ENCODE results near the gene SEZ6L. TPM values are rescaled to one million over a fixed set of nuclear protein-coding genes. Genes with fewer than 3 reads are reported as not detected.

The SEZ6L gene
- total and polyA plus RNA-seq, 12 donors = 0.01 to 2.5 (median 0.28) TPM

- H3K9me3 ChIP-seq = no peaks in the 10 kb centered on the region
- no peak overlapping the region for H3K27ac ChIP-seq
- H3K4me1 ChIP-seq = no peaks in the 10 kb centered on the region
- WGBS, 2 donors = 58 to 78% methylated on average over 4 of the region's 4 CpGs
- peak; percentile 10 to 14 for DNase-seq
- TF ChIP-seq, protein P1, sequence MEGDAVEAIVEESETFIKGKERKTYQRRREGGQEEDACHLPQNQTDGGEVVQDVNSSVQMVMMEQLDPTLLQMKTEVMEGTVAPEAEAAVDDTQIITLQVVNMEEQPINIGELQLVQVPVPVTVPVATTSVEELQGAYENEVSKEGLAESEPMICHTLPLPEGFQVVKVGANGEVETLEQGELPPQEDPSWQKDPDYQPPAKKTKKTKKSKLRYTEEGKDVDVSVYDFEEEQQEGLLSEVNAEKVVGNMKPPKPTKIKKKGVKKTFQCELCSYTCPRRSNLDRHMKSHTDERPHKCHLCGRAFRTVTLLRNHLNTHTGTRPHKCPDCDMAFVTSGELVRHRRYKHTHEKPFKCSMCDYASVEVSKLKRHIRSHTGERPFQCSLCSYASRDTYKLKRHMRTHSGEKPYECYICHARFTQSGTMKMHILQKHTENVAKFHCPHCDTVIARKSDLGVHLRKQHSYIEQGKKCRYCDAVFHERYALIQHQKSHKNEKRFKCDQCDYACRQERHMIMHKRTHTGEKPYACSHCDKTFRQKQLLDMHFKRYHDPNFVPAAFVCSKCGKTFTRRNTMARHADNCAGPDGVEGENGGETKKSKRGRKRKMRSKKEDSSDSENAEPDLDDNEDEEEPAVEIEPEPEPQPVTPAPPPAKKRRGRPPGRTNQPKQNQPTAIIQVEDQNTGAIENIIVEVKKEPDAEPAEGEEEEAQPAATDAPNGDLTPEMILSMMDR (IDR thresholded peaks at IDR 0.05) = no peak
- ATAC-seq = no peak
- H3K27me3 ChIP-seq = peaks cover 0 to 60% (median 16%) of the 10 kb centered on the region in 7 donors
- no peak overlapping the region for H3K4me3 ChIP-seq
- H3K36me3 ChIP-seq = no peaks in the 10 kb centered on the region
- intact Hi-C loops (cut with DNase I) = no loop called here
These were observed 30.0 kb upstream of the SEZ6L start for GRCh38 chr22:26139310-26139709.

DNA sequence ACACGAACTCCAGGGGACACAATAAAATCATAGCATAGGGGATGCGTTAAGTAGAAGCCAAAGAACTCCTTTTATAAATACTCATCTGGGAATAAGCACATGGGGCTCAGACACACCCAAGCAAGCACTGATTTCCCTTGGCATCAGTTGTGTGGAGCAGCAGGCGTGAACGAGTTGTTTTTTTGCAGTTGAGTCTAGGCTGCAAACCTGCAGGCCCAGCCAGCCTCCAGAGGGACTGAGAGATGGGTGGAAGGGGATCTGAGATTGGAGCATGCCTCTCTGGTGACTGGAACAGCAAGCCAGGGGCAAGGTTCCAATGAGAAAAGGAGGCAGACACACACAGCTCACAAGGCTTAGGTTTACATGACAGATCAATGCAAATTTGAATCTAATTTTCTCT is 27.4 kb upstream of the SEZ6L start:
- H3K27me3 ChIP-seq = peaks cover 0 to 65% (median 19%) of the 10 kb centered on the region in 7 donors
- TF ChIP-seq, protein P1 (IDR thresholded peaks at IDR 0.05) = no peak
- intact Hi-C loops (cut with DNase I) = loop anchor here in 1 of 10 donors (10.0 kb wide), 1 partner anchor 63 kb away; no protein-coding TSS in a partner anchor

DNA sequence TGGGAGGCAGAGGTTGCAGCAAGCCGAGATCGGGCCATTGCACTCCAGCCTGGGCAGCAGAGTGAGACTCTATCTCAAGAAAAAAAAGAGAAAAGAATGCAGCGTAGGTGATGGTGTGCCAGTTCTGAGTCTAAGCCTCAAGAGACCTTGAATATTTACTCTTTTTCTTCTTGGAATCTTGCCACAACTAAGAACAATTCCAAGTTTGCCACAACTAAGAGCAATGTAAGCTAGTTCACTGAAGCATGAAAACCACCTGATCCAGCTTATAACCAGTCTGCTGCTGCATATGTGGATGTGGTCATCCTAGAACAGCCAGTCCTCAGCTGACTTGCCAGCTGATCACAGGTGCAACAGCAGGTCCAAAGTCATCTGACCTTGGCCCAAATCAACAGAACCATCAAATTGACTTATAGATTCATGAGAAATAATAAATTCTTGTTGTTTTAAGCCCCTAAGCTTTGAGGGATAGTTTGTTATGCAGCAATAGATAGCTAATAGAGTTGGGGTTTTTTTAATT is 25.4 kb upstream of the SEZ6L start:
- H3K9me3 ChIP-seq = no peaks in the 10 kb centered on the region
- H3K36me3 ChIP-seq = no peaks in the 10 kb centered on the region
- H3K4me1 ChIP-seq = no peaks in the 10 kb centered on the region
- WGBS, 2 donors = 85 to 89% methylated on average over 3 of the region's 3 CpGs
- no peak overlapping the region for H3K4me3 ChIP-seq
- no peak for ATAC-seq
- no peak overlapping the region for H3K27ac ChIP-seq
- H3K27me3 ChIP-seq = peaks cover 0 to 69% (median 21%) of the 10 kb centered on the region in 7 donors
- DNase-seq = no peak
- intact Hi-C loops (cut with DNase I) = loop anchor here in 1 of 10 donors (10.0 kb wide), 1 partner anchor 61 kb away; no protein-coding TSS in a partner anchor
- TF ChIP-seq, protein P1 (IDR thresholded peaks at IDR 0.05) = no peak

More for the DNA sequence above, 27.4 kb upstream of the SEZ6L start:
- Histone ChIP-seq H3K36me3 (no peaks in the 10 kb centered on the region), H3K4me3 (no peak overlapping the region), H3K27ac (no peak overlapping the region), H3K9me3 (no peaks in the 10 kb centered on the region), H3K4me1 (no peaks in the 10 kb centered on the region)
- DNase-seq = no peak
- 75 to 76% methylated on average over 4 of the region's 4 CpGs for WGBS, 2 donors
- ATAC-seq = no peak

- intact Hi-C loops (cut with DNase I) = no loop called here
- H3K36me3 ChIP-seq = no peaks in the 10 kb centered on the region
- H3K27me3 ChIP-seq = peaks cover 0 to 74% (median 43%) of the 10 kb centered on the region in 7 donors
- no peak overlapping the region for H3K4me3 ChIP-seq
- no peak overlapping the region for H3K27ac ChIP-seq
- peaks cover 0 to 9% (median 0%) of the 10 kb centered on the region in 11 donors for H3K9me3 ChIP-seq
- TF ChIP-seq, protein P1 (IDR thresholded peaks at IDR 0.05) = no peak
- ATAC-seq = no peak
- no peak for DNase-seq
- no peaks in the 10 kb centered on the region for H3K4me1 ChIP-seq
These were observed 9.4 kb upstream of the SEZ6L start for GRCh38 chr22:26159886-26160285.

Data from heart right ventricle (tissue), 16 donors.